Skeletal muscle tissue (tissue), 4 donors: ENCODE data around the gene TRAPPC12. TPM values are rescaled to one million over a fixed set of nuclear protein-coding genes. Genes with fewer than 3 reads are reported as not detected.

Experiments
- H3K27ac ChIP-seq: one replicate; pipeline ENCODE4 v1.7.0; 2013; ENCODE audit warnings: mild to moderate bottlenecking, low read depth, low read length, inconsistent platforms
- H3K27me3 ChIP-seq, 3 donors: one replicate each; pipeline ENCODE4 v1.7.0; 2013; ENCODE audit warnings: low read length in 3 of 3; ENCODE audit not compliant: control insufficient read depth in 3 of 3, insufficient read depth in 3 of 3
- H3K36me3 ChIP-seq, 3 donors: one replicate each; pipeline ENCODE4 v1.7.0; 2013; ENCODE audit warnings: low read length in 3 of 3; ENCODE audit not compliant: control insufficient read depth in 3 of 3, insufficient read depth in 3 of 3
- H3K4me1 ChIP-seq, 3 donors: one replicate each; pipeline ENCODE4 v1.7.0; 2013; ENCODE audit warnings: low read length in 3 of 3, mild to moderate bottlenecking in 3 of 3; ENCODE audit not compliant: control insufficient read depth in 3 of 3, insufficient read depth in 3 of 3
- H3K4me3 ChIP-seq, 3 donors: one replicate each; pipeline ENCODE4 v1.7.0; 2013; ENCODE audit warnings: low read length in 3 of 3
- H3K9ac ChIP-seq, 3 donors: one replicate each; pipeline ENCODE4 v1.7.0; 2013; ENCODE audit warnings: low read length in 3 of 3, mild to moderate bottlenecking in 3 of 3, moderate library complexity in 2 of 3, low read depth in 1 of 3
- H3K9me3 ChIP-seq, 3 donors: one replicate each; pipeline ENCODE4 v1.7.0; 2013; ENCODE audit warnings: low read length in 3 of 3; ENCODE audit not compliant: control insufficient read depth in 3 of 3
- total RNA-seq: library from RNA; depleted of rRNA; stranded (reverse); fragments of >200 nt; gene quantifications from one replicate; pipeline ENCODE4 v1.2.3, GENCODE V29; 2014
- donor health status: Osteomylitis.

The TRAPPC12 gene
- total RNA-seq, 1 donor from 2014 or later: 50.6 TPM

DNA sequence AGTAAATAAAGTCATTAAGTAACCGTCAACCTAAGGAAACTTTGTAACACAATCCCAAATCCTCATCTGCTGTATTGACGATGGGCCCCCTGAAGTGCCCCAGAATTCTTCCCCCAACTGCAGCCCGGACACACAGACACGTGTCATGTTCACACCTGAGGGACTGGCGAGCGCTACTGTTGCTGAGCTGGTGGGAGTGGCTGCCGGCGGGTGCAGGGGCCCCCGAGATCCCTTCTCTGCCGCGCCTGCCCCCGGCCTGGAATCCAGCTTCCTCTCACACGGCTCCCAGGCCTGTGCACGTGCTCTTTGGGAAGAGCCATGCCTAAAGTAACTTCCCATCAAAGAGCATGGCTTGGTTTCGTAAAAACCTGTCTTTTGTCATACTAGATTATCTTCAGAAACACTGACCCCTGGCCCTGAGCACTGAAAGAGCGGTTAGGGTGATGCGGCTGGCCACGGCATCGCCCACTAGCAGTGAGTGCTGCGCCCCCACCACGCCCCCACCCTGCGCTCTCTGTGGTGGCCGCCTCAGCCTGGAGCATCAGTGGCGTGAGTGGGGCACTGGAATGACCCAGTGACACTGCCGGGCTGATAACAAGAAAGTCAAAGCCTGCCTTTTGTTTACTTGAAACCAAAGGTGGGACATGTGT is 83.8 kb downstream of the TRAPPC12 start:
- H3K36me3 ChIP-seq: peaks cover 35 to 45% (median 35%) of the 10 kb centered on the region in 3 donors
- peaks cover 41 to 50% (median 47%) of the 10 kb centered on the region in 3 donors for H3K4me1 ChIP-seq
- H3K4me3 ChIP-seq: no peak overlapping the region
- H3K9ac ChIP-seq: no peak overlapping the region
- no peaks in the 10 kb centered on the region for H3K27me3 ChIP-seq
- H3K9me3 ChIP-seq: no peaks in the 10 kb centered on the region
- no peak overlapping the region for H3K27ac ChIP-seq

DNA sequence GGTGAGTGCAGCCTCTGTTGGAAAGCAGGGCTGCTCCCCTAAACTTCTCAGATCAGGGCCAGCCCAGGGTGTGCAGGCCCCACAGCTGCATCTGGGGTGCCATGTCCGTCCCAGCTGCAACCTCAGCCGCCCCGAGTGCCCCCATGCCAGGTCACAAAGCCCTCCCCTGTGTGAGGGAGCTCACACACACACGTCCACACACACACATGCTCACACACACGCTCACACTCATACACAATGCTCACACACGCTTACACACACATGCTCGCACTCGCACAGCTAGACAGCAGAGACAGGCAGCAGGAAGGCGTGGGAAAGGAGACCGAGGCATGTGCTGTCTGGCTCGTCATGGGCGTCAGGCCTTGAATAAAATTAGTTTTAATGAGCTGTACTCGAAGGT is 84.5 kb downstream of the TRAPPC12 start:
- Histone ChIP-seq H3K9me3 (no peaks in the 10 kb centered on the region), H3K27ac (no peak overlapping the region), H3K4me1 (peaks cover 41 to 50% (median 45%) of the 10 kb centered on the region in 3 donors), H3K36me3 (peaks cover 37 to 47% (median 40%) of the 10 kb centered on the region in 3 donors), H3K9ac (peak overlapping the region in 1 of 3 donors; percentile 25), H3K27me3 (no peaks in the 10 kb centered on the region), H3K4me3 (no peak overlapping the region)

DNA sequence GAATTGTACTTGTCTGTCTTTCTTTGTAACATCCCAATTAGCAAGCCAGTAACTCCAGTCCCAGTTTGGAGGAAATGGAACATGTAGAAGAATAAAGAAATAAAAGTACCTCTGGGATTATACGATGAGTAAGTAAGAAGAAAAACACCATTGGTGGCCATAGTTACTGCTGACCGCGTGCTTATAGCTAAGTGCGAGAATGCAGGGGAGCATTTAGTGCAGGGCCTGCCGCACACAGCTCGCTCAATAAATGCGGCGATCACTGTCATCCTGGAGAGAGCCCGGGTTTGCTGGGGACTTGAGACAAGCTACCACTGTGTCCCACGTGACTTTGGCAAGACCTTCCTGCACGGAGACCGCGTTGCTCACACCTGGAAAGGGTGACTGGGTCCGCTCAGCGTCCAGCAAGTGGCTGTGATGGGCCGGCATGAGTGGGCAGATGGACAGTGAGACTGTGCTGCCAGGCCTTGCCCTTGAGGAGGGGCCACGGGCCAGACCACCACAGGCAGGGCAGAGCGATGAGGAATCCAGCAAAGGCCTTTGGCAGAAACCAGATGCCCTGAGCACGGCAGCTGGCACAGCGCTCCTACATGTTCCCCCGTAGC is 85.0 kb downstream of the TRAPPC12 start:
- H3K9me3 ChIP-seq: no peaks in the 10 kb centered on the region
- H3K9ac ChIP-seq: no peak overlapping the region
- no peak overlapping the region for H3K27ac ChIP-seq
- peaks cover 38 to 47% (median 42%) of the 10 kb centered on the region in 3 donors for H3K36me3 ChIP-seq
- no peaks in the 10 kb centered on the region for H3K27me3 ChIP-seq
- peaks cover 39 to 49% (median 44%) of the 10 kb centered on the region in 3 donors for H3K4me1 ChIP-seq
- H3K4me3 ChIP-seq: no peak overlapping the region

DNA sequence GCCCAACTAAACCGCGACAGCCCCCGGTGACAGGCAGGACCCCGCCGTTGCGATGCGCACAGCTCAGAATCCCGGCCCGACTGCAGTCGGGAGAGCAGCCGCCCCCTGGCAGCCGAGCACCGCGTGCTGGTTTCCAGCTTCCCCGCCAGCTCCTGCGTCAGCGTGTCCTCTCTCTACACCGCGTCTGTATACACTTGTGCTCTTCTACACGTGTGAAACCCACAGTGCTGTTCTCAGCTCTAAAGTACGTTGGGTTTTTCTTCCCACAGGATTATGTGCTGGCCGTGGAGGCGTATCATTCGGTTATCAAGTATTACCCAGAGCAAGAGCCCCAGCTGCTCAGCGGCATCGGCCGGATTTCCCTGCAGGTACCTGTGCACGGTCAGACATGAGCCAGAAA is 85.8 kb downstream of the TRAPPC12 start:
- Histone ChIP-seq H3K27me3 (no peaks in the 10 kb centered on the region), H3K4me3 (no peak overlapping the region), H3K4me1 (peaks cover 40 to 49% (median 44%) of the 10 kb centered on the region in 3 donors), H3K27ac (no peak overlapping the region), H3K36me3 (peaks cover 38 to 47% (median 42%) of the 10 kb centered on the region in 3 donors), H3K9me3 (no peaks in the 10 kb centered on the region), H3K9ac (no peak overlapping the region)

DNA sequence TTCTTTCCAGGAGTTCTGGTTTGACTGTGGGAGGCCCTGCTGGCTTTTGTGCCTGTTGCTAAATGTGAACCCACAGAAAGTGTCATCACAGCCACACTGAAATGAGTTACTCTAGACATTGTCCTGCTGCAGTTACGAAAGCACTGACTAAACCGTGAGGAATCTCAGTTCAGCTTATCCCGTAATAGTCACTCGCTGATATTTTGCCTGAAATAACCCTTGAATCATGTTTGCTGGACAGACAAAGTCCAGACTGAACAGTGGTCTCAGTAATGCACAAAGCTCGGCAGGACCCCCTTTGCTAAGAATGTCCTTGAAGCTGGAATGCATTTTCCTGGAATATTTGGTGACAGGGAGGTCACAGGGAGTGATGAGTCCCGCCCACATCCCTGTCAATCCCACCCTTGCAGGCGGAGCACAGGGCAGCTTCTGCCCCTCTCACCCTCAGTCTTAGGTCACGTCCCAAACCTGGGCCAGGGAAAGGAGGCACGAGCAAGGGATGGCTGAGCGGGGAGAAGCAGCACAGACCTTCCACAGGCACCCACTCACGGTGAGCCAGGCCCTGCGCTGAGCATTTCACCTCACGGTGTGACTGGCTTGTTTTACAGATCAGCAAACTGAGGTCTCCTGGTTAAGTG is 86.5 kb downstream of the TRAPPC12 start:
- Histone ChIP-seq H3K27ac (no peak overlapping the region), H3K27me3 (no peaks in the 10 kb centered on the region), H3K4me1 (peaks cover 40 to 48% (median 40%) of the 10 kb centered on the region in 3 donors), H3K9me3 (no peaks in the 10 kb centered on the region), H3K9ac (peak overlapping the region in 2 of 3 donors; percentile 18 to 35), H3K4me3 (no peak overlapping the region), H3K36me3 (peaks cover 38 to 44% (median 42%) of the 10 kb centered on the region in 3 donors)

DNA sequence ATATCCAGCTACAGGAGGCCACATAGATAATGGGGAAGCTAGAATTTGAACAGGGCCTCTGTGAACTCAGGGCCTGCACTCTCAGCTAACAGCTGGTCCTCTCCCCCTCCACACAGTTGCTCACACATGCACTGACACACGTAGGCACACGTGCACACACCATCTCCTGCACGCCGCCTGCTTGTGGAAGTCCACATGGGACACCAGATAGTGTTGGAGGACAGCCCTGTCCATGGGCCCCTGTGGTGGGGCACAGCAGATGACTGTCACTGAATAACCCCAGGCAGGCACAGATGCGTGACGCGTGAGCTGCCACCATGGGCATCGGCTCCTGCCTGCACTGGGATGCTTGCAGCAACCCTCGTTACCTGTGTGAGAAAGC is 87.0 kb downstream of the TRAPPC12 start:
- Histone ChIP-seq H3K9ac (peak overlapping the region in 2 of 3 donors; percentile 18 to 35), H3K36me3 (peaks cover 38 to 42% (median 42%) of the 10 kb centered on the region in 3 donors)

DNA sequence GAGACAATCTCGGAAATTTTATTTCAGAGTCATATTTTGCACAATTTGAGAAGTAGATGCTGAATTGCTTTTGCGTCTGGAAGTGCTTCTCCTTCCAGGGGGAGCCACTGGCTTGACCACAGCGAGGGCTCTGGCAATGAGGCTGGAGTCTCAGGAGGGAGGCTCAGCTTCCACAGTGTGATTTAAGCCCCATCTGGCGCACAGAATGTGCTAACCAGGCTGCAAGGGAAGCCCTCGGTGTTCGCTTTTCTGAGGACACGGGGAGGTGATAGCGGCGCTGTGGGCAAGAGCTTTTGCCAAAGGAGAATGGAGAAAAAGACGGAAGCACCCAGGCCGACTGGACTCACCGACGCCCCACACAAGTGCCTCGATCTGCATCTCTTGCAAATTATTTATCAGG is 87.5 kb downstream of the TRAPPC12 start:
- Histone ChIP-seq H3K4me1 (peaks cover 41 to 50% (median 43%) of the 10 kb centered on the region in 3 donors), H3K27ac (no peak overlapping the region)

More for the DNA sequence above, 87.0 kb downstream of the TRAPPC12 start:
- no peak overlapping the region for H3K4me3 ChIP-seq
- no peaks in the 10 kb centered on the region for H3K9me3 ChIP-seq
- no peaks in the 10 kb centered on the region for H3K27me3 ChIP-seq
- H3K4me1 ChIP-seq: peaks cover 39 to 49% (median 41%) of the 10 kb centered on the region in 3 donors
- no peak overlapping the region for H3K27ac ChIP-seq

DNA sequence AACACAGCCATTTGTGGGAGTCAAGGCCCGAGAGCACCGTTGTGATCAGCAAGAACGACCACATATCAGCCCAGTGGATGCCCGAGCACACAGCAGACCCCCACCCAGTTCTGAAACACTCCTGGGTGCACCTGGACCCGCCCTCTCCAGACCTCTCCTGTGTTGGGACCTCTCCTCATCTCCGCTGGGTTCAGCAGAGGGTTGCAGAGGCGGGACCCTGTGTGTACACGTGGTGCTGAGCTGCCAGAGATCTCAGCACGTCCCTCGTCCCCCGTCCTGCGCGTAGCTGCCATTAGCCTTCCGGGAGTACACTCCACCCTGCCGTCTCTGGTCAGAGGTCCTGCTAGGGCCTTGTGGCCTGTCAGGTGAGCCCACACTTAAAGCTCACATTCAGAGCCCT is 88.2 kb downstream of the TRAPPC12 start:
- Histone ChIP-seq H3K9me3 (no peaks in the 10 kb centered on the region), H3K27ac (no peak overlapping the region), H3K4me1 (peaks cover 46 to 56% (median 48%) of the 10 kb centered on the region in 3 donors), H3K9ac (peak overlapping the region in 1 of 3 donors; percentile 33), H3K27me3 (no peaks in the 10 kb centered on the region), H3K36me3 (peaks cover 39 to 52% (median 45%) of the 10 kb centered on the region in 3 donors), H3K4me3 (no peak overlapping the region)

More for the DNA sequence above, 87.5 kb downstream of the TRAPPC12 start:
- Histone ChIP-seq H3K9me3 (no peaks in the 10 kb centered on the region), H3K4me3 (no peak overlapping the region), H3K9ac (peak overlapping the region in 1 of 3 donors; percentile 18), H3K36me3 (peaks cover 38 to 45% (median 44%) of the 10 kb centered on the region in 3 donors), H3K27me3 (no peaks in the 10 kb centered on the region)

DNA sequence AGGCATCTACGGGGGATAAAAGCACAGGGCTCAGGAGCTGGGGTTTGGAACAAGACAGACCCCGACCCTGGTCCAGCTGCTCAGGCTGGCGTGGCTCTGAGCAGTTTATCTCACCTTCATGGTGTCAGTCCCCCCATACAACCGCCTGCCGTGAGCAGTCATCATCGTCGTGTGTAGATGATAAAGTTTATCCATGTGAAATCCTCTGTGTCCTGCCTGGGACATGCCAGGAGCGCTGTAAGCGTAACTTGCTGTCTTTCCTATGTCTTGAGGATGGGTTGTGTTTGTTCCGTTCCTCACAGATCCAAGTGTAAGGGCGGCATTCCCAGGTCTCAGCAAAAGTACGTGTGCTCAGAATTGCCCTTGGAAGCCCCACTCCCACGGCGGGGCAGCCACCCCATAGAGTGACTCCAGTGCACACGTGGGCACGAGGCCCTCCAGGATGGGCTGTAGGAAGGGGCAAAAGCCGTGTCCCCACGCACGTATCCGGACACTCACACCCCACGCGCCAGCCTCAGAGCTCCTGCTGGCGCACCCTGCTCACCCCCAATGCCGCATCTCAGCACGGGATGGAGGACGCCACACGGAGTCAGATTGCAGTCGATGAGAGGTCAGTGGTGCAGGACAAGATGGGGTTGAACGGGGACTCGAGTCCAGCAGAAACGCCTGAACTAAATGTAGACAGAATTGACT is 88.9 kb downstream of the TRAPPC12 start:
- Histone ChIP-seq H3K4me1 (peaks cover 51 to 61% (median 52%) of the 10 kb centered on the region in 3 donors), H3K4me3 (no peak overlapping the region), H3K36me3 (peaks cover 42 to 52% (median 44%) of the 10 kb centered on the region in 3 donors), H3K27ac (no peak overlapping the region), H3K9ac (no peak overlapping the region), H3K9me3 (no peaks in the 10 kb centered on the region), H3K27me3 (no peaks in the 10 kb centered on the region)
